IMR-90 (cell line): ENCODE data around the gene CERS1. TPM values are rescaled to one million over a fixed set of nuclear protein-coding genes. Genes with fewer than 3 reads are reported as not detected.

ENCODE experiments used
- ATAC-seq: fragments of 200-7000 bp; cut with Tn5 transposase; 2 replicates; pipeline ENCODE4 v1.9.1; 2020; ENCODE audit warnings: low read depth, mild to moderate bottlenecking, moderate library complexity
- BruUV-seq: library from RNA; stranded (reverse); fragments of 400-500 nt; replicated peaks from 2 replicates; lab custom pipeline; 2021; lab: Mats Ljungman, UMichigan
- CTCF ChIA-PET: fragments of 300-600 bp; formaldehyde crosslinking; extraction: SDS; loops from one replicate; lab custom pipeline; 2021; ENCODE audit warnings: antibody characterized with exemption; lab: Yijun Ruan, JAX
- POLR2A ChIA-PET: fragments of 300-600 bp; sonication (Branson Sonifier 250); formaldehyde crosslinking; loops from one replicate; lab custom pipeline; 2022; ENCODE audit warnings: antibody characterized with exemption; ENCODE audit not compliant: unreplicated experiment; lab: Charles Lee
- DNase-seq: peaks from one replicate; pipeline ENCODE4 v3.0.0; 2013
- H2AFZ ChIP-seq: replicated peaks from 2 replicates; pipeline ENCODE3; 2013; ENCODE audit warnings: low read length, mild to moderate bottlenecking; ENCODE audit not compliant: poor library complexity
- H2AK5ac ChIP-seq: 2 replicates; pipeline ENCODE4 v1.6.1; 2013; ENCODE audit warnings: low read depth, low read length, inconsistent platforms
- H2AK9ac ChIP-seq: replicated peaks from 2 replicates; pipeline ENCODE3; 2013; ENCODE audit warnings: mild to moderate bottlenecking, low read depth, low read length, moderate library complexity; ENCODE audit not compliant: poor library complexity
- H2BK120ac ChIP-seq: 2 replicates; pipeline ENCODE4 v1.6.1; 2013; ENCODE audit warnings: low read depth, low read length, inconsistent platforms
- H2BK15ac ChIP-seq: 3 replicates; pipeline ENCODE4 v1.6.1; 2013; ENCODE audit warnings: low read depth, low read length, inconsistent platforms
- H2BK20ac ChIP-seq: 2 replicates; pipeline ENCODE4 v1.6.1; 2013; ENCODE audit warnings: low read depth, mild to moderate bottlenecking, inconsistent platforms, low read length, moderate library complexity
- H2BK5ac ChIP-seq: 2 replicates; pipeline ENCODE4 v1.6.1; 2013; ENCODE audit warnings: mild to moderate bottlenecking, low read depth, low read length, inconsistent platforms; ENCODE audit not compliant: poor library complexity, severe bottlenecking
- H3K14ac ChIP-seq: replicated peaks from 2 replicates; pipeline ENCODE4 v1.6.1; 2013; ENCODE audit warnings: low read depth, low read length, inconsistent platforms
- H3K18ac ChIP-seq: 2 replicates; pipeline ENCODE4 v1.6.1; 2013; ENCODE audit warnings: low read depth, low read length, control low read depth
- H3K23ac ChIP-seq: 2 replicates; pipeline ENCODE4 v1.6.1; 2013; ENCODE audit warnings: low read depth, low read length, inconsistent platforms
- H3K27ac ChIP-seq: 2 replicates; pipeline ENCODE4 v1.5.1; 2013; ENCODE audit warnings: mild to moderate bottlenecking, control low read depth, low read length; ENCODE audit not compliant: insufficient read depth
- H3K27me3 ChIP-seq: 2 replicates; pipeline ENCODE4 v1.6.1; 2013; ENCODE audit warnings: low read length; ENCODE audit not compliant: control insufficient read depth, insufficient read depth
- H3K36me3 ChIP-seq: 2 replicates; pipeline ENCODE4 v1.6.1; 2013; ENCODE audit warnings: low read length, mixed read lengths; ENCODE audit not compliant: control insufficient read depth, insufficient read depth
- H3K4ac ChIP-seq: 2 replicates; pipeline ENCODE4 v1.6.1; 2013; ENCODE audit warnings: low read depth, low read length, inconsistent platforms
- H3K4me1 ChIP-seq: 2 replicates; pipeline ENCODE4 v1.6.1; 2013; ENCODE audit warnings: low read length, mixed read lengths; ENCODE audit not compliant: control insufficient read depth, insufficient read depth
- H3K4me2 ChIP-seq: 2 replicates; pipeline ENCODE4 v1.6.1; 2013; ENCODE audit warnings: low read depth, mild to moderate bottlenecking, control low read depth, low read length, moderate library complexity
- H3K4me3 ChIP-seq: 2 replicates; pipeline ENCODE4 v1.5.1; 2013; ENCODE audit warnings: low read depth, mild to moderate bottlenecking, control low read depth, low read length, moderate library complexity; ENCODE audit not compliant: insufficient read depth
- H3K56ac ChIP-seq: 2 replicates; pipeline ENCODE4 v1.6.1; 2013; ENCODE audit warnings: low read length, inconsistent platforms; ENCODE audit not compliant: insufficient read depth; ENCODE audit errors: extremely low read depth
- H3K79me1 ChIP-seq, 2 experiments: 2 replicates each; pipeline ENCODE4 v1.6.1; 2013; ENCODE audit warnings: low read length in 2 of 2, inconsistent platforms in 1 of 2, low read depth in 1 of 2
- H3K9ac ChIP-seq: 2 replicates; pipeline ENCODE4 v1.6.1; 2013; ENCODE audit warnings: low read depth, low read length, control low read depth
- H3K9me1 ChIP-seq: 2 replicates; pipeline ENCODE4 v1.6.1; 2013; ENCODE audit warnings: low read length, inconsistent platforms; ENCODE audit not compliant: insufficient read depth
- H3K9me3 ChIP-seq: 2 replicates; pipeline ENCODE4 v1.6.1; 2013; ENCODE audit warnings: low read length; ENCODE audit not compliant: control insufficient read depth, insufficient read depth
- H4K20me1 ChIP-seq: 2 replicates; pipeline ENCODE4 v1.6.1; 2013; ENCODE audit warnings: low read length, inconsistent platforms; ENCODE audit not compliant: insufficient read depth
- H4K5ac ChIP-seq: 2 replicates; pipeline ENCODE4 v1.6.1; 2013; ENCODE audit warnings: mild to moderate bottlenecking, low read depth, low read length, control low read depth
- H4K8ac ChIP-seq, 2 experiments: 2 replicates each; pipeline ENCODE4 v1.6.1; 2013; ENCODE audit warnings: low read depth in 2 of 2, low read length in 2 of 2, control low read depth in 1 of 2, inconsistent platforms in 1 of 2
- H4K91ac ChIP-seq: 2 replicates; pipeline ENCODE4 v1.6.1; 2013; ENCODE audit warnings: low read depth, low read length, inconsistent platforms; ENCODE audit not compliant: insufficient read depth
- BHLHE40 ChIP-seq: fragments of 150-350 bp; IDR thresholded peaks from 2 replicates; pipeline ENCODE4 v1.6.1; 2016; ENCODE audit warnings: mild to moderate bottlenecking, low read depth, low read length
- CEBPB ChIP-seq: IDR thresholded peaks from 2 replicates; pipeline ENCODE4 v1.6.1; 2012; ENCODE audit warnings: low read depth, low read length, improper control_type of control experiment
- CHD1 ChIP-seq: IDR thresholded peaks from 2 replicates; pipeline ENCODE4 v1.6.1; 2012; ENCODE audit warnings: low read depth, low read length, improper control_type of control experiment
- FOS ChIP-seq: fragments of 150-350 bp; IDR thresholded peaks from 2 replicates; pipeline ENCODE4 v1.6.1; 2016; ENCODE audit warnings: low read depth, low read length
- MAFK ChIP-seq: IDR thresholded peaks from 2 replicates; pipeline ENCODE4 v1.6.1; 2012; ENCODE audit warnings: low read depth, low read length, improper control_type of control experiment
- MAZ ChIP-seq: IDR thresholded peaks from 2 replicates; pipeline ENCODE4 v1.6.1; 2012; ENCODE audit warnings: low read depth, mild to moderate bottlenecking, low read length, improper control_type of control experiment, moderate library complexity, borderline replicate concordance
- MXI1 ChIP-seq: IDR thresholded peaks from 2 replicates; pipeline ENCODE4 v1.6.1; 2012; ENCODE audit warnings: low read depth, mild to moderate bottlenecking, low read length, moderate library complexity, borderline replicate concordance
- NFE2L2 ChIP-seq: fragments of 150-350 bp; IDR thresholded peaks from 2 replicates; pipeline ENCODE4 v1.6.1; 2016; ENCODE audit warnings: low read depth, mild to moderate bottlenecking, low read length
- POLR2A ChIP-seq: IDR thresholded peaks from 2 replicates; pipeline ENCODE4 v1.6.1; 2012; ENCODE audit warnings: mild to moderate bottlenecking, low read depth, low read length
- RAD21 ChIP-seq: IDR thresholded peaks from 2 replicates; pipeline ENCODE4 v1.6.1; 2012; ENCODE audit warnings: low read length, improper control_type of control experiment
- RCOR1 ChIP-seq: IDR thresholded peaks from 2 replicates; pipeline ENCODE4 v1.6.1; 2012; ENCODE audit warnings: mild to moderate bottlenecking, low read length, improper control_type of control experiment; ENCODE audit not compliant: insufficient replicate concordance
- RFX5 ChIP-seq: IDR thresholded peaks from 2 replicates; pipeline ENCODE4 v1.8.0; 2012; ENCODE audit warnings: low read depth, mild to moderate bottlenecking, low read length, moderate library complexity
- SMC3 ChIP-seq: fragments of 150-350 bp; IDR thresholded peaks from 2 replicates; pipeline ENCODE4 v1.6.1; 2016; ENCODE audit warnings: low read depth, mild to moderate bottlenecking, antibody characterized with exemption, low read length, moderate library complexity
- WGBS, 2 experiments: methylation state at CpG; one replicate each; pipeline versions ENCODE4 v1.1.5 to v1.1.7; 2013; ENCODE audit warnings: missing lambda C conversion rate in 2 of 2; ENCODE audit not compliant: insufficient read length in 1 of 2; ENCODE audit errors: extremely low coverage in 2 of 2; 5-methylcytosine and 5-hydroxymethylcytosine counted together
- dilution Hi-C: fragments of 300-500 bp; cut with HindIII; formaldehyde crosslinking; loops from one replicate; pipeline ENCODE4 v1.14.3; 2018; ENCODE audit warnings: low sequenced_read_pairs; ENCODE audit not compliant: unreplicated experiment
- in situ Hi-C: fragments of 300-500 bp; cut with MboI; formaldehyde crosslinking; loops from 3 replicates; pipeline ENCODE4 v1.14.3; 2019; ENCODE audit warnings: low sequenced_read_pairs, inconsistent platforms, mixed read lengths
- intact Hi-C: fragments of 100-400 bp; cut with micrococcal nuclease; formaldehyde crosslinking; loops from 2 replicates; pipeline ENCODE4 v1.10.0; 2022
- polyA plus RNA-seq, 3 experiments: library from polyadenylated mRNA; depleted of rRNA; stranded (reverse); fragments of >200 nt; gene quantifications; 2 replicates each; pipeline ENCODE4 v1.2.3, GENCODE V29; 2012; ENCODE audit warnings: low replicate concordance in 1 of 3
- total RNA-seq: library from RNA; depleted of rRNA; stranded (reverse); fragments of >200 nt; gene quantifications from 2 replicates; pipeline ENCODE4 v1.2.3, GENCODE V29; 2012
- TF ChIP-seq, protein P1 (sequence below): fragments of 150-350 bp; IDR thresholded peaks from 2 replicates; pipeline ENCODE4 v1.6.1; 2017; ENCODE audit warnings: mild to moderate bottlenecking, antibody characterized with exemption, low read length, low read depth
- TF ChIP-seq, protein P2 (sequence below): conservative IDR thresholded peaks from 2 replicates; pipeline ENCODE4 v1.5.1; 2012; ENCODE audit warnings: mild to moderate bottlenecking, low read depth, low read length, improper control_type of control experiment
- TF ChIP-seq, protein P3 (sequence below): fragments of 150-350 bp; IDR thresholded peaks from 2 replicates; pipeline ENCODE4 v1.6.1; 2016; ENCODE audit warnings: low read depth, mild to moderate bottlenecking, low read length, moderate library complexity, borderline replicate concordance

The CERS1 gene
- total and polyA plus RNA-seq, 2 of the 4 experiments (the other 2 are of a cell fraction), result 0.90 to 4.3 TPM

DNA sequence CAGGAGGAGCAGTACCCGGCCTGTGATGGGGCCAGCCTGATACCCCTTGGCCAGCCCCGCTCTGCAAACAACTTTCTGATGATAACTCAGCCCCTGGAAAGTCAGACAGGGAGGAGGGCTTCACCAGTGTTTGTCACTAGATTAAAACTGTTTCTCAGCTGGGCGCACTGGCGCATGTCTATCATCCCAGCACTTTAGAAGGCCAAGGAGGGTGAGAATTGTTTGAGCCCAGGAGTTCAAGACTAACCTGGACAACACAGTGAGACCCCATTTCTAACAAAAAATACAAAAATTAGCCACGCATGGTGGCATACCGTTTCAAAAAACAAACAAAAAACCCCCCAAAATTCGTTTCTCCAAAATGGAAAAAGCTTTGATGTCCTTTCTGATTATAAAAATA lies 5.5 kb upstream of the CERS1 start:
- no peak for DNase-seq
- intact Hi-C loops (no loop called here), dilution Hi-C loops (no loop called here), in situ Hi-C loops (no loop called here)
- no peak for ATAC-seq
- H2BK120ac ChIP-seq, result no peak overlapping the region
- H4K91ac ChIP-seq, result no peak overlapping the region
- H3K4ac ChIP-seq, result no peak overlapping the region
- no peak overlapping the region for H3K18ac ChIP-seq
- H4K8ac ChIP-seq, result no peak overlapping the region
- H3K9me3 ChIP-seq, result no peaks in the 10 kb centered on the region
- WGBS, 2 experiments, result no CpG with 5 or more reads among the region's 7 CpGs
- H2AFZ ChIP-seq, result no peak overlapping the region
- no peak overlapping the region for H3K14ac ChIP-seq
- TF ChIP-seq MAZ (no peak), RFX5 (no peak), MAFK (no peak), POLR2A (no peak), FOS (no peak), SMC3 (no peak), CHD1 (no peak), CEBPB (no peak), NFE2L2 (no peak), RAD21 (no peak), MXI1 (no peak), BHLHE40 (no peak), RCOR1 (no peak)
- TF ChIP-seq, protein P1, sequence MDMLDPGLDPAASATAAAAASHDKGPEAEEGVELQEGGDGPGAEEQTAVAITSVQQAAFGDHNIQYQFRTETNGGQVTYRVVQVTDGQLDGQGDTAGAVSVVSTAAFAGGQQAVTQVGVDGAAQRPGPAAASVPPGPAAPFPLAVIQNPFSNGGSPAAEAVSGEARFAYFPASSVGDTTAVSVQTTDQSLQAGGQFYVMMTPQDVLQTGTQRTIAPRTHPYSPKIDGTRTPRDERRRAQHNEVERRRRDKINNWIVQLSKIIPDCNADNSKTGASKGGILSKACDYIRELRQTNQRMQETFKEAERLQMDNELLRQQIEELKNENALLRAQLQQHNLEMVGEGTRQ, result no peak
- TF ChIP-seq, protein P2, sequence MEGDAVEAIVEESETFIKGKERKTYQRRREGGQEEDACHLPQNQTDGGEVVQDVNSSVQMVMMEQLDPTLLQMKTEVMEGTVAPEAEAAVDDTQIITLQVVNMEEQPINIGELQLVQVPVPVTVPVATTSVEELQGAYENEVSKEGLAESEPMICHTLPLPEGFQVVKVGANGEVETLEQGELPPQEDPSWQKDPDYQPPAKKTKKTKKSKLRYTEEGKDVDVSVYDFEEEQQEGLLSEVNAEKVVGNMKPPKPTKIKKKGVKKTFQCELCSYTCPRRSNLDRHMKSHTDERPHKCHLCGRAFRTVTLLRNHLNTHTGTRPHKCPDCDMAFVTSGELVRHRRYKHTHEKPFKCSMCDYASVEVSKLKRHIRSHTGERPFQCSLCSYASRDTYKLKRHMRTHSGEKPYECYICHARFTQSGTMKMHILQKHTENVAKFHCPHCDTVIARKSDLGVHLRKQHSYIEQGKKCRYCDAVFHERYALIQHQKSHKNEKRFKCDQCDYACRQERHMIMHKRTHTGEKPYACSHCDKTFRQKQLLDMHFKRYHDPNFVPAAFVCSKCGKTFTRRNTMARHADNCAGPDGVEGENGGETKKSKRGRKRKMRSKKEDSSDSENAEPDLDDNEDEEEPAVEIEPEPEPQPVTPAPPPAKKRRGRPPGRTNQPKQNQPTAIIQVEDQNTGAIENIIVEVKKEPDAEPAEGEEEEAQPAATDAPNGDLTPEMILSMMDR, result no peak
- TF ChIP-seq, protein P3, sequence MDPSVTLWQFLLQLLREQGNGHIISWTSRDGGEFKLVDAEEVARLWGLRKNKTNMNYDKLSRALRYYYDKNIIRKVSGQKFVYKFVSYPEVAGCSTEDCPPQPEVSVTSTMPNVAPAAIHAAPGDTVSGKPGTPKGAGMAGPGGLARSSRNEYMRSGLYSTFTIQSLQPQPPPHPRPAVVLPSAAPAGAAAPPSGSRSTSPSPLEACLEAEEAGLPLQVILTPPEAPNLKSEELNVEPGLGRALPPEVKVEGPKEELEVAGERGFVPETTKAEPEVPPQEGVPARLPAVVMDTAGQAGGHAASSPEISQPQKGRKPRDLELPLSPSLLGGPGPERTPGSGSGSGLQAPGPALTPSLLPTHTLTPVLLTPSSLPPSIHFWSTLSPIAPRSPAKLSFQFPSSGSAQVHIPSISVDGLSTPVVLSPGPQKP, result no peak
- peaks cover 56% of the 10 kb centered on the region for H3K36me3 ChIP-seq
- H2AK9ac ChIP-seq, result no peak overlapping the region
- no peak overlapping the region for H3K27ac ChIP-seq
- ChIA-PET POLR2A (no interaction called here), CTCF (no interaction called here)
- H3K79me1 ChIP-seq, result peaks cover 0 to 3% of the 10 kb centered on the region in 2 experiments; a peak in 1 of 4 replicates
- no TSS peak for BruUV-seq
- no peaks in the 10 kb centered on the region for H3K9me1 ChIP-seq
- peaks cover under 1% of the 10 kb centered on the region; the same call in 1 of the 2 replicates for H3K4me1 ChIP-seq
- no peak overlapping the region for H2BK5ac ChIP-seq
- no peak overlapping the region for H2BK20ac ChIP-seq
- H4K5ac ChIP-seq, result no peak overlapping the region
- H3K23ac ChIP-seq, result no peak overlapping the region
- H2BK15ac ChIP-seq, result no peak overlapping the region
- H3K9ac ChIP-seq, result no peak overlapping the region
- H3K4me2 ChIP-seq, result no peak overlapping the region
- H2AK5ac ChIP-seq, result no peak overlapping the region
- no peaks in the 10 kb centered on the region; the same call in 1 of the 2 replicates for H3K27me3 ChIP-seq
- H4K20me1 ChIP-seq, result peaks cover 29% of the 10 kb centered on the region
- no peak overlapping the region for H3K4me3 ChIP-seq
- H3K56ac ChIP-seq, result no peak overlapping the region
